Stimulated activated naive B cell treated with anti-CD40 and anti-IgM and Interleukin-4, amounts not matched to agents 10 μg/mL and 1 μg/mL and 100 μg/mL, for 72 hours (primary cell): ENCODE measurements around the gene ADAR.

Experiments used
- ATAC-seq, 2 donors: fragments of 150-1000 bp; cut with Tn5 transposase; replicated peaks; 2 replicates each; pipeline ENCODE4 v1.10.0; 2021; ENCODE audit warnings: moderate library complexity in 1 of 2
- DNase-seq: peaks from one replicate; pipeline ENCODE4 v3.0.0; 2021
- H3K27ac Mint-ChIP-seq: one replicate; pipeline ENCODE4 v1.8.0; 2022; ENCODE audit warnings: mild to moderate bottlenecking, mixed read lengths
- H3K27me3 Mint-ChIP-seq, 2 donors: one replicate each; pipeline ENCODE4 v1.8.0; 2022; ENCODE audit warnings: mixed read lengths in 2 of 2
- H3K36me3 Mint-ChIP-seq, 2 donors: one replicate each; pipeline ENCODE4 v1.8.0; 2022; ENCODE audit warnings: mixed read lengths in 2 of 2, mild to moderate bottlenecking in 1 of 2
- H3K4me1 Mint-ChIP-seq, 2 donors: one replicate each; pipeline ENCODE4 v1.8.0; 2022; ENCODE audit warnings: mixed read lengths in 2 of 2, mild to moderate bottlenecking in 1 of 2
- H3K4me3 Mint-ChIP-seq, 2 donors: one replicate each; pipeline ENCODE4 v1.8.0; 2022; ENCODE audit warnings: mild to moderate bottlenecking in 2 of 2, mixed read lengths in 2 of 2, moderate library complexity in 1 of 2
- H3K9me3 Mint-ChIP-seq, 2 donors: one replicate each; pipeline ENCODE4 v1.8.0; 2022; ENCODE audit warnings: mixed read lengths in 2 of 2, mild to moderate bottlenecking in 1 of 2

ADAR gene

DNA sequence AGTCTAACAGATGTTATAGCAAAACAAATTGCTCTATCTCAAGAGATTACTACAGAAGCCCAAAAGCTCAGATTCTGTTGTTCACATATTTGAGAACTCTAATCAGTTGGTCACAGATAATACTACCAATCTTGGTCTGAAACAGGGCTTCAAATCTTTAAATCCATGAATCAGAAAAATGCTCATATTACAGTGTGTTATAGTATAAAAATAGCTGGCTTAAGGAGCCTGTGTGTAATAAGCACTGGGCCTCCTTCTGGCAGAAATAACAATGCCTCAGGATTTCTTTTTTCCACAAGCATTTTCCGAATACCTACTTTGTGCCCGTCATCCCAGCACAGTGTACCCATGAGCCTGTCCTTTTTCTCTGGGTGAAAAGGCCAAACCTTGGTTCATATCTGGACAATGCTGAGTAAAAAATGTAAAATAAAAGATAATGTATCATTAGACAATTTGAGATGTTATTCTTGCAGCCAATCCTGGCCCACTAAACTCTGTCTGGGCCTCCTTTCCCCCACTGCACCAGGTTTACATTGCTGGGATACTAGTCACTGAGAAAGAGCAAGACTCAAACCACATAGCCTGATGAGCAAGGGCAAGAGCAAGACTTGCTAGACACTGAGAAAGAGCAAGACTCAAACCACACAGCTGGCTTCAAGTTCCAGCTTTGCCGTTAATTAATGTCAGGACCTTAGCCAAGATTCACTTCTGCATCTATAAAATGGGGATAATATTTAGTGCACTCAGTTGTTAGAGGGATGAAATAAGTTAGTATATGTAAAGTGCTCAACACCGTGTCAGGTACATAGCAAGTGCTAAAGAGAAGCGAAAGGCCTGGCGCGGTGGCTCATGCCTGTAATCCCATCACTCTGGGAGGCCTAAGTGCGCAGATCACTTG lies 17.0 kb upstream of the ADAR start:
- no peak for ATAC-seq
- H3K36me3 Mint-ChIP-seq, result peaks cover 13 to 33% of the 10 kb centered on the region in 2 donors
- DNase-seq, result no peak
- H3K9me3 Mint-ChIP-seq, result peaks cover 4 to 8% of the 10 kb centered on the region in 2 donors
- H3K4me1 Mint-ChIP-seq, result peaks cover 29 to 41% of the 10 kb centered on the region in 2 donors
- peak overlapping the region; percentile 31 for H3K27ac Mint-ChIP-seq
- no peak overlapping the region for H3K4me3 Mint-ChIP-seq
- no peaks in the 10 kb centered on the region for H3K27me3 Mint-ChIP-seq

DNA sequence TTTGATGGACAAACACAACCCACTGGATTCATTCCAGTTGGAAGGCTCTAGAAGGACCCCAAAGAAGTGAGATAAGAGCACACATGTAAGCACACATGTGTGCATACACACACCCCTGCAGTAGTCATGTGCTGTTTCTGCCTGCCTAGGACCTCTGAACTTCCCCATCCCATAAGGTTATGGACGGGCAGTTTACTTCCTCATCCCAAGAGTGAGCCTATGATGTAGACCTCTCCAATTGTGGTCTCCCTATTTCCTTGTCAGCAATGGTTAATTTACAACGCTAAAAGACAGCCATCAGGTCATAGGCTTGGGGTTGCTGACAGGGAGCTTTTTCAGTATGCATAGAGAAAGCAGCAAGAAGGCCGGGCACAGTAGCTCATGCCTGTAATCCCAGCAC lies 15.4 kb upstream of the ADAR start:
- no peak for DNase-seq
- Mint-ChIP-seq H3K4me3 (no peak overlapping the region), H3K27me3 (no peaks in the 10 kb centered on the region), H3K36me3 (peaks cover 13 to 28% of the 10 kb centered on the region in 2 donors), H3K27ac (no peak overlapping the region), H3K9me3 (no peaks in the 10 kb centered on the region), H3K4me1 (peaks cover 23 to 36% of the 10 kb centered on the region in 2 donors)
- no peak for ATAC-seq

DNA sequence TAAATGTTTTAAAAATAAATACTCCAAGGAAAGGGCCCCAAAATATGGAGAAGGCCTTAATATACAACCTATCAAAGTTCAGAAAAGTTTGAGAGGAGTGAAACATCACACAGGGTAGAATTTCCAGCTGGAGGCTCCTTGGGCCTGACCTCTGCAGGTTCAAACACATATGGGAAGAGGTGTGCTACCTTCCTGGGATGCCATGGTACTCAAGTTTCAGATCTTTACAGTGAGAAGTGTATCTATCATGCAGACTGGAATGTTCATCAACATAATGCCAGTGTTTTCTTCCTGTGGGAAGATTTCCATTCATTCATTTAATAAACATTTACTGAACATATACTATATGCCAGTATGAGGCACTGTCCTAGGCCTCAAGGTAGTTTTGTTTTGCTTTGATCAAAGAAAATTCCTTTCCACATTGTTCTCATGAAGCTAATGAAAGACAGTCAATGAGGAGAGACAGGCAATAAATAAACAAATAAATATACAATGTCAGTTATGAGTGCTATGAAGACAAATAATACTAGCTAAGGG lies 14.6 kb upstream of the ADAR start:
- Mint-ChIP-seq H3K4me3 (no peak overlapping the region), H3K4me1 (peaks cover 21 to 36% of the 10 kb centered on the region in 2 donors), H3K27me3 (no peaks in the 10 kb centered on the region), H3K36me3 (peaks cover 13 to 30% of the 10 kb centered on the region in 2 donors), H3K9me3 (no peaks in the 10 kb centered on the region), H3K27ac (no peak overlapping the region)
- no peak for ATAC-seq
- no peak for DNase-seq

DNA sequence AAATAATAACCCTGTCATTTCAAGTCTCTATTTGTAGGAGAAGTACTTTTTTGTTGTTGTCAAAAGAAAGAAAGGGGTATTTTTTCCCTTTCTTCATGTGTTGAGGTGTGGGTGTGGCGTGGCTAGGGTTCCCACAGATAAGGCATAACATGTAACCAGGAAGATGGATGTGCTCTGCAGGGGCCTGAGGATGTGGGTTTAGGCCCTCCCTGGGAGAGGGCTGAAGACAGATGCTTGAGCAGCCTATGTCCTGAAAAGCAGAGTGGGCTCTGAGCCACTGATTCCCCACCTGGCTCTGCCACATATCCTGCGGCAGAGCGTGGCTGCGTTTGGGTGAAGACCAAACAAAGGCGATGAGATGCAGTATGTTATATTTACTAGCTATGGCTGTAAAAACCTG lies 13.9 kb upstream of the ADAR start:
- Mint-ChIP-seq H3K27me3 (no peaks in the 10 kb centered on the region), H3K27ac (no peak overlapping the region), H3K36me3 (peaks cover 10 to 28% of the 10 kb centered on the region in 2 donors), H3K9me3 (no peaks in the 10 kb centered on the region), H3K4me1 (peaks cover 18 to 32% of the 10 kb centered on the region in 2 donors), H3K4me3 (no peak overlapping the region)
- ATAC-seq (no peak), DNase-seq (no peak)

DNA sequence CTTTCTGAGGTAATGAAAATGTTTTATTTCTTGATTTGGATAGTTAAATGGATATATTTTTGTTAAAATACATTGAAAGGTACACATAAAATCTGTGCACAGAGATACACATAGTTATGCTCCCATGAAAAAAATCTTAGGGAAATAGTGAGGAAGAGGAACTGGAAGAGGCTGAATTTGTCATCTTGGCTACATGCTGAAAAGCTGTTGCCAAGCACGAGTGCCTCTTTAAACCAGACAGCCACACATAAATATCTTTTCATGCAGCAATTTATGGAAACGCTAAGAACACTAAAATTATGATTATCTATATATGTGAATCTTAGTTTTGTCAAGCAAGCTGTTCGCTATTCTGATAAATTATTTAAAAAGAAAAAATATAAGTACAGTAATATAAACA lies 12.8 kb upstream of the ADAR start:
- H3K4me1 Mint-ChIP-seq, result peaks cover 19 to 24% of the 10 kb centered on the region in 2 donors
- peaks cover 10 to 29% of the 10 kb centered on the region in 2 donors for H3K36me3 Mint-ChIP-seq

DNA sequence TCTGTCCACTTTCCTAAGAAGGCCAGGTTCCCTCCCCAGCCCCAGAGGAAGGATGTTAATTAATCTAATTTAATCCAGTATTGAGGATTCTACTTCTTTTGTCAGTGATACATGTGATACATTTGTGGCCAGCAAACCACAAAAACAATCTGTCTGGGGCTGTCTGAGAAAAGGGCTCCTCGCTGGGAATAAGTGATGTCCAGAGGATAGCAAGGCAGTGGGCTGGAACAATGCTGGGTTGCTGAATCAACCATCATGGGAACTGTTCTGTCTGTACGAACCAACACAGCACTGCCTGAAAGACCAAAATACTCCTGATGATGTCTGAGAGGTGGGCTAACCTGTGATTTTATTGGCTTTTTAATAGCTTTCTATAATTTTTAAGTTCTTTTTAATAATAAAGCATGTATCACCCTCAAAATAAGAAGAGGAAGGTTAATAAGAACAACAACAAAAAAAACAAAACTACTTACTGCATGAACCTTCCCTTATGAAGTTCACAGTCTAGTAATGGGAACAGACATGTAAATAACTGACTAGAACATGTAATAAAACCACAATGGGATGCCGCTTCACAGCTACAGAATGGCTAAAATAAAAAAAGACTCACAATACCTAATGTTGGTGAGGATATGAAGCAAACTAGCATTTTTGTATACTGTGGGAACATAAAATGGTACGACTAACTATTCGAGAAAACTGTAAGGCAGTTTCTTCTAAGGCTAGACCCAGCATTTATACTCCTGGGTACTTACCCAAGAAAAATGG lies 11.4 kb upstream of the ADAR start:
- peaks cover 10 to 26% of the 10 kb centered on the region in 2 donors for H3K36me3 Mint-ChIP-seq
- peaks cover 16 to 32% of the 10 kb centered on the region in 2 donors for H3K4me1 Mint-ChIP-seq
- no peaks in the 10 kb centered on the region for H3K27me3 Mint-ChIP-seq
- ATAC-seq (no peak), DNase-seq (no peak)
- H3K9me3 Mint-ChIP-seq, result no peaks in the 10 kb centered on the region
- no peak overlapping the region for H3K27ac Mint-ChIP-seq
- no peak overlapping the region for H3K4me3 Mint-ChIP-seq

More for the DNA sequence above, 12.8 kb upstream of the ADAR start:
- Mint-ChIP-seq H3K4me3 (no peak overlapping the region), H3K27ac (no peak overlapping the region), H3K9me3 (no peaks in the 10 kb centered on the region), H3K27me3 (no peaks in the 10 kb centered on the region)
- ATAC-seq (no peak), DNase-seq (no peak)

DNA sequence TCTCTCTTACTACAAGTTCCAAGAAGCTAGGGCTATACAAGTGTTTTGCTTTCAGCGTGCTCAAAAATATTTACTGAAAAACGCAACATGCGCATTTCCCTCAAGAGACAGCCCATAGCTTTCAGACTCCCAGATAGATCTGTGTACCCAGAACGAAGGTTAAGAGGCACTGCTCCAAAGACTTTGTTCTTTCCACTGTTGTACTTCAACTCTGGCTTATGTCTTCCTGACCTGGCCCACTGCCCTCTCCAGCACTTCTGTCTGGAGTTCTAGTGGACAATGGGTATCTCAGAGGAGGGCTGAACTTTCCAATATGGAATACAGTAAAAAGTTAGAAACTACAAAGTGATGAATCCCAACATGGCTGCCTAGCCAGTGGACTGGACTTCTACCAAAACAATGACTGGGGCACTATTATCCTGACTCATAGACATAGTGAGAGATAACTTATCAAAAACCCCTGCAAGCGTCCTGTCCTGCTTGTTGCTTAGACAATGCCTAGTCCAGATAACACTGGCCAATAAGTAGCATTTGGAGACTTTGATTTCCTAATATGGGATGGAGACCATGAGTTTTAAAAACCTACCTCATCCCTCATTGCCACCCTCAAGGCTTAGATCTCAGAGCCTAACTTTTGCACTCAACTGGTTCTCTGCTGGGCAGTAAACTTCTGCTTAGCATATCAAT lies 8.8 kb upstream of the ADAR start:
- DNase-seq (no peak), ATAC-seq (no peak)
- H3K4me3 Mint-ChIP-seq, result no peak overlapping the region
- H3K27me3 Mint-ChIP-seq, result no peaks in the 10 kb centered on the region
- no peak overlapping the region for H3K27ac Mint-ChIP-seq
- peaks cover 11 to 17% of the 10 kb centered on the region in 2 donors for H3K4me1 Mint-ChIP-seq
- H3K9me3 Mint-ChIP-seq, result no peaks in the 10 kb centered on the region
- peaks cover 1 to 11% of the 10 kb centered on the region in 2 donors for H3K36me3 Mint-ChIP-seq

DNA sequence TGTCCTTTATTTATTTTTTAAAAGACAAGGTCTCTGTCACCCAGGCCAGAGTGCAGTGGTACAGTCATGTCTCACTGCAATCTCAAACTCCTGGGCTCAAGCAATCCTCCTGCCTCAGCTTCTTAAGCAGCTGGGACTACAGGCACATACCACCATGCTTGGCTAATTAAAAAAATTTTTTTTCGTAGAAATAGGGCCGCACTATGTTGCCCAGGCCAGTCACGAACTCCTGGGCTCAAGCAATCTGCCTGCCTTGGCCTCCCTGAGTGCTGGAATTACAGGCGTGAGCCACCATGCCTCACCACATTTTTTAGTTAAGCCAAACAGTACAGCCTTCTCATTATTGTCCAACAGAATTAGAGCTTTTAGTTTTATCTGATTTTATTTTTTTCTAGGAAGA lies 7.4 kb upstream of the ADAR start:
- Mint-ChIP-seq H3K4me3 (no peak overlapping the region), H3K27me3 (no peaks in the 10 kb centered on the region), H3K27ac (no peak overlapping the region), H3K4me1 (peaks cover 18 to 27% of the 10 kb centered on the region in 2 donors), H3K36me3 (peaks cover 4 to 9% of the 10 kb centered on the region in 2 donors), H3K9me3 (no peaks in the 10 kb centered on the region)
- DNase-seq (no peak), ATAC-seq (no peak)

DNA sequence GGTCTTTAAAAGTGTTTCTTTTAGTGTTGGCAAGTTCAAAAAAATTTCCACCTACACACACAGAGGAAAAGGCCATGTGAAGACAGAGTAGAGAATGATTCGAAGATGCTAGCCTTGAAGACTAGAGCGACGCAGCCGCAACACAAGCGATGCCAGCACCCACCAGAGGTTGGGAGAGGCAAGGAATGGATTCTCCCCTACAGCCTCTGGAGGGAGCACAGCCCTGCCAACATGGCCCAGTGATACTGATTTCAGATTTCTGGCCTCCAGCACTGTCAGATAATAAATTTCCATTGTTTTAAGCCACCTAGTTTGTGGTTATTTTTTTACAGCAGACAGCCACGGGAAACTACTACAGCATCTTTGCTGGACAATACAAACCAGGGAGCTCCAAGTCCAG lies 6.9 kb upstream of the ADAR start:
- H3K9me3 Mint-ChIP-seq, result no peaks in the 10 kb centered on the region
- peaks cover 5 to 9% of the 10 kb centered on the region in 2 donors for H3K36me3 Mint-ChIP-seq
- no peak overlapping the region for H3K4me3 Mint-ChIP-seq
- H3K4me1 Mint-ChIP-seq, result peaks cover 18 to 32% of the 10 kb centered on the region in 2 donors
- ATAC-seq (no peak), DNase-seq (no peak)
- peak overlapping the region; percentile 64 for H3K27ac Mint-ChIP-seq
- H3K27me3 Mint-ChIP-seq, result no peaks in the 10 kb centered on the region

DNA sequence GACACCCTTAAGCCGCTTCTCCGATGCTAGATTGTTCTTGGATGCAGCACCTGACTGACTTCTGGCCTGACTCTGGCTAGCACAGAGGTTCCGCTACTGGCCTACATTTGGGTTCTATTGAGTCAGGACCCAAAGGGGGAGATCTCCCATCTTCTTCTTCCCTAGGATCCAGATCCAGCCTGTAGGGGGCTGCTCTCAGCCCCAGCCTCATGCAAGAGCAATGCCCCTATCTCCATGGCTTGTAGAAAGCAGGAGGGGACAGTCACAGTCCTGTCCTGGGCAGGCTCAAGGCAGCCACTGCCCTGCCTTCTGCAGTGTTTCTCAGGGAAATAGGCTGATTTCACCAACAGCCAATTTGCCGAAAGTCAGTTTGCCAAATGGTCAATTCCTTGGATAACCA lies 6.3 kb upstream of the ADAR start:
- H3K9me3 Mint-ChIP-seq, result no peaks in the 10 kb centered on the region
- H3K27me3 Mint-ChIP-seq, result no peaks in the 10 kb centered on the region
- peaks cover 5 to 9% of the 10 kb centered on the region in 2 donors for H3K36me3 Mint-ChIP-seq
- DNase-seq, result no peak
- H3K4me3 Mint-ChIP-seq, result no peak overlapping the region
- peaks cover 23 to 39% of the 10 kb centered on the region in 2 donors for H3K4me1 Mint-ChIP-seq
- H3K27ac Mint-ChIP-seq, result no peak overlapping the region
- no peak for ATAC-seq

DNA sequence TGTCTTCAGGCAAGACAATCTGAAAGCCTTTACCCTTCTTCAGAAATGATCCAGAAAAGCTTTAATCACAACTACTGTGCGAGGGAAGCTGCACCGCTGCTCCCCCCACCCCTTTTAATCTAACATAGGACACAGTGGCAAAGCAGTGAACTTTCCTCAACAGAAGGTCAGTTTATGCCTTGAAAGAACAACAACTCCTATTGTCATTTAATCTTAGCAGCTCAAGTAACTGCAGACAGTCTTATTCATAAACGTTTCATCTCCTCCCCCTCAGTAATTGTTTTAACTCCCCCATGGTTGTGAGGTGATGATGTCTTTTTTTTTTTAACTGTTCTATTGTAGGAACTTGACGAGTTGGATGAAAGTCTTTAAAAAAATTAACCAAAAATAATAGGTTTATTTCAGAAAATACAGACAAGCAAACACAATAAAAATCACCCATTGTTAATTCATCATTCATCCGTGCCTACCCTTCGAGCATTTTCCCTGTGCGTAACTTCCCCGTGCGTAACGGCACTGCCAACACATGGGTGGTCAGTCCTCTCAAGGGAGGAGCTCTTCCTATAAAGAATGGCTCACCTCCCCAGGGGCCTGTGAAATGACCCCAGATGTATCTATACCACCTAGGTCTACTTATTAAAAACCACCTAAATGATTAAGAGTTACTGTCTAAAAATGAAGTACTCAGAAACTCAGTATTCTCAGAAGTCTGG lies 3.3 kb upstream of the ADAR start:
- Mint-ChIP-seq H3K27me3 (no peaks in the 10 kb centered on the region), H3K36me3 (peaks cover 2 to 5% of the 10 kb centered on the region in 2 donors), H3K9me3 (no peaks in the 10 kb centered on the region), H3K4me1 (peaks cover 31 to 57% of the 10 kb centered on the region in 2 donors), H3K27ac (no peak overlapping the region), H3K4me3 (peak overlapping the region in 1 of 2 donors; percentile 47)
- DNase-seq (no peak), ATAC-seq (no peak)

DNA sequence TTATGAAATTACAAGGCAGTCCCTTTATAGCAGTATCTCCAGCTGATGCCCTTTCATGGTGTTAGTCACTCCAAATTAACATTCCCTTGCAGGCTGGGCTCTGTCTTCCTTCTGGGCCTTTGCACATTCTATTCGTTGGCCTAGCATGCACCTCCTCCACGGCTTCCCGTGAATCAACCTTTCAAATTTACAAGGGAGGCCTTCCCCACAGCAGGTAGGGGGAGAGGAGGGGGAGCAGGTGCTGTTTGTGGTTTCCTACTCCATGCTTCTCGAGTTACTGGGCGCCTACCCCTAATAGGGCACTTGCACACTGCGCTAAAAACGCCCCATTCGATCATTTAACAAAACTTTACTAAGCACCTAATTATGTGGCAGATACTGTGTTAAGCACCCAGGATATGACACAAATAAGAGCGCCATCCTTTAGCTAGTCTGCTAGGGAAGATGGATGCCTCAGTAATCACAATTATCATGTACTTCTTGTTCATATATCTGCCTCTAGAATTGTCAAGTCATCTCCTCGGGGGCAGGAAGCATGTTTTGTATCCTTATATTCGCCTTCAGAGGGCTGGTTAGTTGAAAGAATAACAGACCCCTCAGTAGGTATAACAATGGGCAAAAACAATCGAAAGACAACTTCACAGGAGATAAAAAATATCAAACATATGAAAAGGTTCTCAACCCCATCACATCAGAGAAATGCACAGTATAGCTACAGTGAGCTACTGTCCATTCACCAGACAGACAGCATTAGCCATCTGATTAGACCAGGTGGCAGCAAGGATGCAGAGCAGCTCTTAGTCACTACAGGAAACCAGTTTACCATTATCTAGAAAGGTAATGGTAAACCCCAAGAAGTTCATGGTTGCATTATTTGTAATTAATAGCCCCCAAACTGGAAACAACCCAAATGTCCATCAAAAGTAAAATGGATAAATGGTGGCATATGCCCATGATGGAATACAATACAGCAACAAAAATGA lies 1.7 kb upstream of the ADAR start:
- ATAC-seq, result peak in 1 of 2 donors; percentile 3
- H3K36me3 Mint-ChIP-seq, result peaks cover 5 to 8% of the 10 kb centered on the region in 2 donors
- no peak for DNase-seq
- peaks cover 40 to 68% of the 10 kb centered on the region in 2 donors for H3K4me1 Mint-ChIP-seq
- H3K27ac Mint-ChIP-seq, result peak overlapping the region; percentile 94
- H3K27me3 Mint-ChIP-seq, result no peaks in the 10 kb centered on the region
- H3K9me3 Mint-ChIP-seq, result no peaks in the 10 kb centered on the region
- peak overlapping the region; percentile 89 to 91 for H3K4me3 Mint-ChIP-seq
